ENCODE results near the gene MGST3.
A peak's percentile ranks its signal among the peaks of the same experiment; 100 is the strongest.
"Not testable (repeated sequence)": the region's sequence is repeated elsewhere in the genome, so short reads cannot be mapped to it uniquely, and the experiment has no call there.

MGST3 gene

GRCh38 chr1:165658766-165659580 is 27.9 kb downstream of the MGST3 start:
- DNase-seq, result not testable (repeated sequence)

GRCh38 chr1:165659581-165659895 is 28.5 kb downstream of the MGST3 start:
- DNase-seq, result no peak

- DNase-seq, result no peak
These were observed 30.7 kb downstream of the MGST3 start for GRCh38 chr1:165661703-165662102.

GRCh38 chr1:165662186-165662585 is 31.2 kb downstream of the MGST3 start:
- no peak for DNase-seq

- DNase-seq, result no peak
These were observed 35.3 kb downstream of the MGST3 start for GRCh38 chr1:165666152-165666825.

- no peak for DNase-seq
These were observed 37.1 kb downstream of the MGST3 start for GRCh38 chr1:165668184-165668583.

GRCh38 chr1:165671526-165671925 is 40.5 kb downstream of the MGST3 start:
- DNase-seq, result no peak

GRCh38 chr1:165674599-165674998 is 43.6 kb downstream of the MGST3 start:
- DNase-seq, result no peak

- DNase-seq, result no peak
These were observed 44.8 kb downstream of the MGST3 start for GRCh38 chr1:165675794-165676193.

GRCh38 chr1:165678509-165678908 is 47.5 kb downstream of the MGST3 start:
- DNase-seq, result peak in 1 of 2 donors; percentile 8

- no peak for DNase-seq
These were observed 48.4 kb downstream of the MGST3 start for GRCh38 chr1:165679282-165680036.

- DNase-seq, result no peak
These were observed 49.3 kb downstream of the MGST3 start for GRCh38 chr1:165680303-165680702.

- not testable (repeated sequence) for DNase-seq
These were observed 49.7 kb downstream of the MGST3 start for GRCh38 chr1:165680773-165681172.

GRCh38 chr1:165683848-165684485 is 52.9 kb downstream of the MGST3 start:
- DNase-seq, result no peak

- peak in 1 of 2 donors; percentile 6 for DNase-seq
These were observed 55.3 kb downstream of the MGST3 start for GRCh38 chr1:165686121-165686970.

- no peak for DNase-seq
These were observed 56.0 kb downstream of the MGST3 start for GRCh38 chr1:165686971-165687433.

GRCh38 chr1:165688046-165688445 is 57.0 kb downstream of the MGST3 start:
- no peak for DNase-seq

- no peak for DNase-seq
These were observed 64.0 kb downstream of the MGST3 start for GRCh38 chr1:165695031-165695430.

GRCh38 chr1:165696625-165697100 is 65.6 kb downstream of the MGST3 start:
- DNase-seq, result no peak

- DNase-seq, result no peak
These were observed 66.5 kb downstream of the MGST3 start for GRCh38 chr1:165697491-165697880.

- peak; percentile 87 to 88 for DNase-seq
These were observed 67.1 kb downstream of the MGST3 start, which contains the start of gene ALDH9A1 for GRCh38 chr1:165697881-165698760. ALDH9A1 (minus strand) TSS chr1:165698562; CDS start chr1:165698558, 4 bp downstream.
